ENCODE data around the gene SLC2A6. TPM values are rescaled to one million over a fixed set of nuclear protein-coding genes. Genes with fewer than 3 reads are reported as not detected.

SLC2A6 gene
- polyA plus RNA-seq, 3 donors: 2.4 to 15.6 (median 2.6) TPM

- no peak overlapping the region for H3K27ac ChIP-seq (ENCODE audit: low read depth, low read length)
- 88 to 91% (median 91%) methylated on average over 18 of the region's 18 CpGs for WGBS, 3 donors
These were observed 9.9 kb upstream of the SLC2A6 start for GRCh38 chr9:133488686-133489252.

- 88 to 89% (median 88%) methylated on average over 8 of the region's 8 CpGs for WGBS, 3 donors
- no peak overlapping the region for H3K27ac ChIP-seq (ENCODE audit: low read depth, low read length)
These were observed 8.4 kb upstream of the SLC2A6 start for GRCh38 chr9:133487331-133487725.

- no peak overlapping the region for H3K27ac ChIP-seq (ENCODE audit: low read depth, low read length)
- 52 to 58% (median 55%) methylated on average over 25 of the region's 25 CpGs for WGBS, 3 donors
These were observed 6.8 kb upstream of the SLC2A6 start for GRCh38 chr9:133485531-133486260.

GRCh38 chr9:133484671-133485437 lies 6.0 kb upstream of the SLC2A6 start:
- H3K27ac ChIP-seq (ENCODE audit: low read depth, low read length): no peak overlapping the region
- 49 to 70% (median 58%) methylated on average over 21 to 22 of the region's 22 CpGs for WGBS, 3 donors

GRCh38 chr9:133483611-133484010 lies 4.7 kb upstream of the SLC2A6 start:
- 80 to 84% (median 84%) methylated on average over 9 of the region's 9 CpGs for whole genome bisulfite sequencing, 3 donors
- no peak overlapping the region for H3K27ac ChIP-seq (ENCODE audit: low read depth, low read length)

GRCh38 chr9:133477992-133478850 lies 678 bp downstream of the SLC2A6 start:
- no peak overlapping the region for H3K27ac ChIP-seq (ENCODE audit: low read depth, low read length)
- WGBS, 3 donors: 34 to 40% (median 34%) methylated on average over 17 of the region's 17 CpGs

- WGBS, 3 donors: 92 to 93% (median 93%) methylated on average over 4 of the region's 4 CpGs
- no peak overlapping the region for H3K27ac ChIP-seq (ENCODE audit: low read depth, low read length)
These were observed 1.4 kb downstream of the SLC2A6 start for GRCh38 chr9:133477461-133477860.

- H3K27ac ChIP-seq (ENCODE audit: low read depth, low read length): no peak overlapping the region
- 91 to 96% (median 92%) methylated on average over 20 to 21 of the region's 21 CpGs for WGBS, 3 donors
These were observed 2.0 kb downstream of the SLC2A6 start for GRCh38 chr9:133476941-133477340.

GRCh38 chr9:133476036-133476931 lies 2.6 kb downstream of the SLC2A6 start:
- WGBS, 3 donors: 78 to 89% (median 83%) methylated on average over 27 of the region's 27 CpGs
- H3K27ac ChIP-seq (ENCODE audit: low read depth, low read length): no peak overlapping the region

- WGBS, 3 donors: 86 to 89% (median 88%) methylated on average over 27 of the region's 27 CpGs
- H3K27ac ChIP-seq (ENCODE audit: low read depth, low read length): no peak overlapping the region
These were observed 3.4 kb downstream of the SLC2A6 start for GRCh38 chr9:133475292-133476012.

- no peak overlapping the region for H3K27ac ChIP-seq (ENCODE audit: low read depth, low read length)
- 70 to 82% (median 75%) methylated on average over 20 of the region's 20 CpGs for WGBS, 3 donors
These were observed 4.0 kb downstream of the SLC2A6 start for GRCh38 chr9:133474853-133475252.

- H3K27ac ChIP-seq (ENCODE audit: low read depth, low read length): no peak overlapping the region
- 53 to 68% (median 56%) methylated on average over 5 of the region's 5 CpGs for WGBS, 3 donors
These were observed 4.7 kb downstream of the SLC2A6 start for GRCh38 chr9:133474215-133474614.

GRCh38 chr9:133473743-133474142 lies 5.2 kb downstream of the SLC2A6 start:
- WGBS, 3 donors: 82 to 85% (median 83%) methylated on average over 20 of the region's 20 CpGs

GRCh38 chr9:133472753-133473378 lies 6.0 kb downstream of the SLC2A6 start:
- WGBS, 3 donors: 70 to 74% (median 73%) methylated on average over 19 of the region's 19 CpGs

More at GRCh38 chr9:133473743-133474142, 5.2 kb downstream of the SLC2A6 start:
- no peak overlapping the region for H3K27ac ChIP-seq (ENCODE audit: low read depth, low read length)

GRCh38 chr9:133472277-133472645 lies 6.6 kb downstream of the SLC2A6 start:
- H3K27ac ChIP-seq (ENCODE audit: low read depth, low read length): no peak overlapping the region
- 59 to 85% (median 81%) methylated on average over 9 to 11 of the region's 11 CpGs for WGBS, 3 donors

More at GRCh38 chr9:133472753-133473378, 6.0 kb downstream of the SLC2A6 start:
- H3K27ac ChIP-seq (ENCODE audit: low read depth, low read length): no peak overlapping the region

GRCh38 chr9:133471551-133472276 lies 7.2 kb downstream of the SLC2A6 start:
- H3K27ac ChIP-seq (ENCODE audit: low read depth, low read length): no peak overlapping the region
- WGBS, 3 donors: 61 to 83% (median 83%) methylated on average over 27 of the region's 27 CpGs
